A549 (cell line): ENCODE data around the gene SEMA3B. TPM values are rescaled to one million over a fixed set of nuclear protein-coding genes. Genes with fewer than 3 reads are reported as not detected.

ENCODE experiments used
- ATAC-seq, 2 experiments: fragments of 200-7000 bp in 1 of 2; fragments of >200 bp in 1 of 2; cut with Nextera tagmentation in 1 of 2; cut with Tn5 transposase in 1 of 2; 3 replicates each; pipeline versions ENCODE4 v1.8.0 to v1.9.1; 2018 to 2020; ENCODE audit warnings: mild to moderate bottlenecking in 1 of 2, moderate library complexity in 1 of 2
- CTCF ChIA-PET: fragments of 300-600 bp; sonication (Branson Sonifier 250); formaldehyde crosslinking; extraction: SDS; loops from one replicate; lab custom pipeline; 2021; ENCODE audit warnings: antibody characterized with exemption, inconsistent platforms; lab: Yijun Ruan, JAX
- POLR2A ChIA-PET: fragments of 350-600 bp; formaldehyde crosslinking; extraction: SDS; loops from one replicate; lab custom pipeline; 2021; ENCODE audit warnings: antibody characterized with exemption, inconsistent platforms; lab: Yijun Ruan, JAX
- DNase-seq, 2 experiments: peaks; one replicate each; pipeline versions ENCODE4 v3.0.0 to v3.0.0-alpha.2; 2011 to 2016; ENCODE audit warnings: low read depth in 1 of 2, low spot score in 1 of 2
- FAIRE-seq: peaks from 2 replicates; lab custom pipeline; 2011; peaks lifted over from hg19 to GRCh38; lab: Jason Lieb, UNC
- H3K27ac ChIP-seq, 2 experiments: fragments of >200 bp; sonication (Bioruptor Twin); formaldehyde crosslinking; 3 replicates each; pipeline ENCODE4 v1.5.1; 2016 to 2017
- H3K4me1 ChIP-seq: fragments of >200 bp; sonication (Bioruptor Twin); formaldehyde crosslinking; 3 replicates; pipeline ENCODE4 v1.6.1; 2016
- H3K4me2 ChIP-seq: fragments of >200 bp; sonication (Bioruptor Twin); formaldehyde crosslinking; 3 replicates; pipeline ENCODE4 v1.6.1; 2016
- H3K4me3 ChIP-seq: fragments of >200 bp; sonication (Bioruptor Twin); formaldehyde crosslinking; 3 replicates; pipeline ENCODE4 v1.5.1; 2016
- H3K9me3 ChIP-seq: fragments of >200 bp; sonication (Bioruptor Twin); formaldehyde crosslinking; 3 replicates; pipeline ENCODE4 v1.6.1; 2016
- BCL3 ChIP-seq: fragments of >200 bp; sonication (Bioruptor Twin); formaldehyde crosslinking; IDR thresholded peaks from 3 replicates; pipeline ENCODE4 v1.6.1; 2016
- BHLHE40 ChIP-seq: IDR thresholded peaks from 2 replicates; pipeline ENCODE4 v1.6.1; 2012; ENCODE audit warnings: low read depth, low read length, inconsistent platforms
- CBX2 ChIP-seq: fragments of 200-600 bp; sonication (generic); IDR thresholded peaks from 2 replicates; pipeline ENCODE4 v1.6.1; 2016; ENCODE audit warnings: low read depth, mild to moderate bottlenecking, borderline replicate concordance
- CHD2 ChIP-seq: fragments of 150-350 bp; IDR thresholded peaks from 2 replicates; pipeline ENCODE4 v1.6.1; 2014; ENCODE audit warnings: low read length; ENCODE audit not compliant: partially characterized antibody
- E2F6 ChIP-seq: IDR thresholded peaks from 2 replicates; pipeline ENCODE4 v1.6.1; 2012; ENCODE audit warnings: low read depth, borderline replicate concordance
- EHF ChIP-seq: fragments of 250-450 bp; sonication (Bioruptor Pico); IDR thresholded peaks from 2 replicates; pipeline ENCODE4 v1.5.0; 2020; ENCODE audit warnings: mild to moderate bottlenecking
- EHMT2 ChIP-seq: fragments of 200-600 bp; sonication (generic); IDR thresholded peaks from 2 replicates; pipeline ENCODE4 v1.6.1; 2016; ENCODE audit warnings: antibody characterized with exemption, low read depth, mild to moderate bottlenecking, moderate library complexity
- GATA3 ChIP-seq: IDR thresholded peaks from 2 replicates; pipeline ENCODE4 v1.6.1; 2012; ENCODE audit warnings: borderline replicate concordance
- HES2 ChIP-seq: fragments of >200 bp; sonication (Bioruptor Twin); formaldehyde crosslinking; IDR thresholded peaks from 2 replicates; pipeline ENCODE4 v1.6.1; 2016
- HMGXB4 ChIP-seq: fragments of 250-450 bp; sonication (Bioruptor Pico); IDR thresholded peaks from 2 replicates; pipeline ENCODE4 v1.5.0; 2021; ENCODE audit warnings: mild to moderate bottlenecking, moderate library complexity, borderline replicate concordance
- HOXA7 ChIP-seq: fragments of 250-450 bp; sonication (Bioruptor Pico); IDR thresholded peaks from 2 replicates; pipeline ENCODE4 v1.5.0; 2020; ENCODE audit warnings: mild to moderate bottlenecking, moderate library complexity
- KDM1A ChIP-seq: fragments of 200-600 bp; sonication (generic); IDR thresholded peaks from 2 replicates; pipeline ENCODE4 v1.6.1; 2016; ENCODE audit warnings: low read depth, mild to moderate bottlenecking
- KDM5A ChIP-seq: fragments of 200-600 bp; sonication (generic); IDR thresholded peaks from 2 replicates; pipeline ENCODE4 v1.6.1; 2016; ENCODE audit warnings: antibody characterized with exemption, mild to moderate bottlenecking
- NPAS2 ChIP-seq: fragments of 250-450 bp; sonication (Bioruptor Pico); IDR thresholded peaks from 2 replicates; pipeline ENCODE4 v1.8.0; 2022; ENCODE audit warnings: mild to moderate bottlenecking, moderate library complexity, borderline replicate concordance
- POLR2A ChIP-seq: IDR thresholded peaks from 2 replicates; pipeline ENCODE4 v1.6.1; 2012; ENCODE audit warnings: mild to moderate bottlenecking, low read length
- POLR2AphosphoS2 ChIP-seq: conservative IDR thresholded peaks from 2 replicates; pipeline ENCODE4 v1.6.1; 2012; ENCODE audit warnings: low read length, improper control_type of control experiment, inconsistent platforms
- RAD21 ChIP-seq, 2 experiments: fragments of >200 bp in 1 of 2; sonication (Bioruptor Twin) in 1 of 2; formaldehyde crosslinking in 1 of 2; IDR thresholded peaks in 1 of 2; conservative IDR thresholded peaks in 1 of 2; 2 replicates in 1 of 2; 3 replicates in 1 of 2; pipeline ENCODE4 v1.6.1; 2012 to 2018; ENCODE audit warnings: inconsistent platforms in 1 of 2
- RNF2 ChIP-seq: fragments of 200-600 bp; sonication (generic); IDR thresholded peaks from 2 replicates; pipeline ENCODE4 v1.6.1; 2016; ENCODE audit warnings: low read depth, mild to moderate bottlenecking, antibody characterized with exemption, moderate library complexity, borderline replicate concordance
- SMC3 ChIP-seq: fragments of >200 bp; sonication (Bioruptor Twin); formaldehyde crosslinking; IDR thresholded peaks from 3 replicates; pipeline ENCODE4 v1.6.1; 2018; ENCODE audit warnings: inconsistent platforms
- TFCP2L1 ChIP-seq: fragments of 250-450 bp; sonication (Bioruptor Pico); IDR thresholded peaks from 2 replicates; pipeline ENCODE4 v1.5.0; 2021; ENCODE audit warnings: mild to moderate bottlenecking
- ZFP36 ChIP-seq: fragments of 450-650 bp; IDR thresholded peaks from 2 replicates; pipeline ENCODE4 v1.6.1; 2014; ENCODE audit warnings: borderline replicate concordance; ENCODE audit not compliant: partially characterized antibody
- ZSCAN20 ChIP-seq: fragments of 250-450 bp; sonication (Bioruptor Pico); IDR thresholded peaks from 2 replicates; pipeline ENCODE4 v1.8.0; 2022; ENCODE audit warnings: mild to moderate bottlenecking, moderate library complexity
- WGBS: methylation state at CpG from one replicate; pipeline ENCODE4 v1.1.6; 2017; ENCODE audit errors: missing lambda C conversion rate; 5-methylcytosine and 5-hydroxymethylcytosine counted together
- polyA plus RNA-seq, 4 experiments: library from polyadenylated mRNA; depleted of rRNA in 3 of 4; stranded (reverse); fragments of >200 nt; fragmentation: RNase III in 1 of 4; extraction: RNeasy Plus Mini Kit Qiagen cat#74134 plus additional on column Dnase treatment in 1 of 4; gene quantifications; 2 replicates in 3 of 4; 3 replicates in 1 of 4; pipeline ENCODE4 v1.2.3, GENCODE V29; 2011 to 2017
- TF ChIP-seq, protein P1 (sequence below): fragments of 150-350 bp; IDR thresholded peaks from 2 replicates; pipeline ENCODE4 v1.6.1; 2014; ENCODE audit warnings: low read depth, mild to moderate bottlenecking, low read length
- TF ChIP-seq, protein P2 (sequence below): fragments of 450-650 bp; IDR thresholded peaks from 2 replicates; pipeline ENCODE4 v1.6.1; 2014; ENCODE audit warnings: antibody characterized with exemption

Gene SEMA3B
- polyA plus RNA-seq, 2 of the 4 experiments (the other 2 are of a cell fraction), result 6.5 to 7.4 TPM

DNA sequence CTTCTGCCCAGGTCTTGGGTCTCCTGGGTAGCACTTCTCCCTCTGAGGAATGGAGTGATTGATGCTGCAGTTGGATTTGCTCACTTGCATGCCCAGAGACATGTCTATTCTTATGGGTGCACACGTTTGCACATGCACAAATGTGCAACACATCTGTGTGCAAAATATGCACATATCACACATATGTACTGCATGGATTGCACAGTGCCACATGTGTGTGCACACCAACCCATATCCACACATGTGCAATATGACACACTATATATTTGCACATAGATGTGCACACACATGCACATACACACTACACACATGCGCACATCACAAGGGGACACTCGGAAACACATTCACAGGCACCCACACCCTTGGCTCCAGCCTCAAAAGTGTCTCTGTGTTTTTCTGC lies 671 bp upstream of the SEMA3B start:
- FAIRE-seq (no peak), ATAC-seq (no peak), DNase-seq (no peak)
- peaks cover 84% of the 10 kb centered on the region for H3K4me1 ChIP-seq
- peak overlapping the region; percentile 79 to 94; a peak in 5 of 6 replicates for H3K27ac ChIP-seq
- H3K9me3 ChIP-seq, result no peaks in the 10 kb centered on the region
- no peak for TF ChIP-seq KDM5A
- TF ChIP-seq HES2, result no peak
- no peak for TF ChIP-seq E2F6
- TF ChIP-seq EHF, result no peak
- TF ChIP-seq, protein P1, sequence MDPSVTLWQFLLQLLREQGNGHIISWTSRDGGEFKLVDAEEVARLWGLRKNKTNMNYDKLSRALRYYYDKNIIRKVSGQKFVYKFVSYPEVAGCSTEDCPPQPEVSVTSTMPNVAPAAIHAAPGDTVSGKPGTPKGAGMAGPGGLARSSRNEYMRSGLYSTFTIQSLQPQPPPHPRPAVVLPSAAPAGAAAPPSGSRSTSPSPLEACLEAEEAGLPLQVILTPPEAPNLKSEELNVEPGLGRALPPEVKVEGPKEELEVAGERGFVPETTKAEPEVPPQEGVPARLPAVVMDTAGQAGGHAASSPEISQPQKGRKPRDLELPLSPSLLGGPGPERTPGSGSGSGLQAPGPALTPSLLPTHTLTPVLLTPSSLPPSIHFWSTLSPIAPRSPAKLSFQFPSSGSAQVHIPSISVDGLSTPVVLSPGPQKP, result no peak
- TF ChIP-seq RNF2, result no peak
- no peak for TF ChIP-seq TFCP2L1
- TF ChIP-seq BCL3, result no peak
- TF ChIP-seq RAD21 (conservative IDR thresholded peaks at IDR 0.05 in 1 of 2, IDR thresholded peaks at IDR 0.05 in 1 of 2), result no peak
- TF ChIP-seq CBX2, result no peak
- TF ChIP-seq ZSCAN20 (CRISPR knock-in tag), result no peak
- TF ChIP-seq HOXA7 (CRISPR knock-in tag), result no peak
- no peak for TF ChIP-seq ZFP36
- TF ChIP-seq POLR2AphosphoS2, result no peak
- no peak for TF ChIP-seq EHMT2
- H3K4me3 ChIP-seq, result no peak overlapping the region
- H3K4me2 ChIP-seq, result peak overlapping the region; percentile 98
- 42% methylated on average over 3 of the region's 3 CpGs for whole genome bisulfite sequencing
- POLR2A ChIA-PET, result interaction anchor here (2.1 kb wide), 1 partner anchor 22 kb away, joined by 4 read pairs; no protein-coding TSS in a partner anchor
- CTCF ChIA-PET, result interaction anchor here (1.5 to 7.4 kb wide), 6 partner anchors 12 to 76 kb away, joined by 6 to 60 read pairs (median 10); no protein-coding TSS in a partner anchor

DNA sequence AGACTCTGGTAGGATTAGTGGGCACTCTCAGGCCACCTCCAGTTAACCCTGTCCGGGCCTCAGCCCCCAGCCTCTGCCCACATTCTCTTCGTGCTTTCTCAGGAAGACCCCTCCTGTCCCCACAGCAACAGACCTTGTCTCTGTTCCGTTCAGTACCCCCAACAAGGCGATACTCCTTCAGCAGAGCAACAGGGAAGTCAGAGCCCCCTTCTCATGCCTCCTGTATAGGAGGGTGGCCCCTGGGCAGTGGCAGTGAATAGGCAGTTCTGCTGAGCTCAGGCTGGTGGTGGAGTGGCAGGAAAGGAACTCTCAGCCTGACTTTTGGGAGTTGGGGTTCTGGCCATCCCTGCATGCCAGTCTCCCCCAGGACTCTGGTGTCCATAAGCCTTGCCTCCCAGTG lies 513 bp downstream of the SEMA3B start:
- ATAC-seq (no peak), FAIRE-seq (no peak), DNase-seq (no peak)
- H3K9me3 ChIP-seq, result no peaks in the 10 kb centered on the region
- TF ChIP-seq BHLHE40 (no peak), NPAS2 (no peak), CHD2 (no peak), E2F6 (no peak), ZFP36 (no peak), POLR2A (no peak), GATA3 (no peak), ZSCAN20 (CRISPR knock-in tag) (no peak), KDM1A (no peak), HOXA7 (CRISPR knock-in tag) (no peak), HMGXB4 (CRISPR knock-in tag) (no peak), SMC3 (no peak)
- TF ChIP-seq, protein P2, sequence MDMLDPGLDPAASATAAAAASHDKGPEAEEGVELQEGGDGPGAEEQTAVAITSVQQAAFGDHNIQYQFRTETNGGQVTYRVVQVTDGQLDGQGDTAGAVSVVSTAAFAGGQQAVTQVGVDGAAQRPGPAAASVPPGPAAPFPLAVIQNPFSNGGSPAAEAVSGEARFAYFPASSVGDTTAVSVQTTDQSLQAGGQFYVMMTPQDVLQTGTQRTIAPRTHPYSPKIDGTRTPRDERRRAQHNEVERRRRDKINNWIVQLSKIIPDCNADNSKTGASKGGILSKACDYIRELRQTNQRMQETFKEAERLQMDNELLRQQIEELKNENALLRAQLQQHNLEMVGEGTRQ, result no peak
- peak overlapping the region; percentile 98 for H3K4me2 ChIP-seq
- POLR2A ChIA-PET, result interaction anchor here (2.1 to 2.5 kb wide), 2 partner anchors 10 to 23 kb away, joined by 4 to 10 read pairs; no protein-coding TSS in a partner anchor
- H3K27ac ChIP-seq, result peak overlapping the region; percentile 79 to 94
- H3K4me3 ChIP-seq, result peak overlapping the region; percentile 42
- WGBS, result 90% methylated on average over 2 of the region's 4 CpGs
- CTCF ChIA-PET, result interaction anchor here (0.9 to 7.4 kb wide), 6 partner anchors 9 to 149 kb away, joined by 3 to 60 read pairs (median 7); no protein-coding TSS in a partner anchor
- H3K4me1 ChIP-seq, result peaks cover 75% of the 10 kb centered on the region
